Right lobe of liver (tissue), 4 donors: ENCODE data around the gene CDK2.

Experiments used
- POLR2A ChIP-seq: fragments of 450-650 bp; IDR thresholded peaks from one replicate; pipeline ENCODE4 v1.6.1; 2017; ENCODE audit warnings: antibody characterized with exemption, mild to moderate bottlenecking
- TF ChIP-seq, protein P1 (sequence below), 4 donors: fragments of 200-600 bp in 3 of 4; fragments of 450-650 bp in 1 of 4; IDR thresholded peaks; one replicate each; pipeline versions ENCODE4 v1.5.1 to v1.8.0; 2016 to 2022; ENCODE audit warnings: antibody characterized with exemption in 4 of 4, mild to moderate bottlenecking in 2 of 4
- donor health status: DM: no; HTN: no; CAD: no.
- donor health status: DM: no; HTN: no; CAD: no.
- donor health status: DM: no; HTN: yes; CAD: no.

DNA sequence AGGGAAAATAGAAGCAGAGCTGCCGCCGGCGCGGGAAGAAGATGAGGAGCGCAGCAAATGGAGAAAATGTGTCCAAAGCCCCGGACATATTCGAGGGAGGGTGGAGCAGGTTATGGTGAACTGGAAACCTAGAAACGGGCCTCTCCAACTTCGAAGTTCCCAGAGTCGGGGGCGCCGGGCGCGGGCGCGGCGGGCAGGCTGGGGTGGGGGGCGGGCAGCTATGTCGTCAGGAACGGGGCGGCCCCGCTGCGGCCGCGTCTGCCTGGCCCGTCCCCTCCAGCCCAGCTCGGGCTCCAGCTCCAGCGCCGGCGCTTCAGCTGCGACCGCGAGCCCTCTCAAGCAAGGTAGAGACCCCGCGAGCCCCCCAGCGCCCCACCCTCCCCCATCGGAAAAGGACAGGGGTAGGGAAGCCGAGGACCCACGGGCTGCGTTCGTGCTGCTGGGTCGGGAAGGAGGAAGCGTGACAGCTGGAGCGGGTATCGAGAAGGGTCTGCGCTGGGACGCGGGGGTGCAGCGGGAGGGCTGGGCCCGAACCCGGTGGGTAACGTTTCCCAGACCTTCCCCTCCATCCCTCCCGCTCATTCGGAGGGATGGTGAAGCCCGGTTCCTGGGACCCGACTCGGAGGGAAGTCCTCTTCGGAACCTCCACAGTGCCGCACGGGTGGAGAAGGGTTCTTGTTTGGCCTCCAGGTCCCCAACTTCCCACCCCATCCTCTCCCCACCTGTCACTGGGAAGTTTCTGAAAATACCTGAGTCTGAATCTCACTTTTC is 34.7 kb upstream of the CDK2 start:
- TF ChIP-seq, protein P1, sequence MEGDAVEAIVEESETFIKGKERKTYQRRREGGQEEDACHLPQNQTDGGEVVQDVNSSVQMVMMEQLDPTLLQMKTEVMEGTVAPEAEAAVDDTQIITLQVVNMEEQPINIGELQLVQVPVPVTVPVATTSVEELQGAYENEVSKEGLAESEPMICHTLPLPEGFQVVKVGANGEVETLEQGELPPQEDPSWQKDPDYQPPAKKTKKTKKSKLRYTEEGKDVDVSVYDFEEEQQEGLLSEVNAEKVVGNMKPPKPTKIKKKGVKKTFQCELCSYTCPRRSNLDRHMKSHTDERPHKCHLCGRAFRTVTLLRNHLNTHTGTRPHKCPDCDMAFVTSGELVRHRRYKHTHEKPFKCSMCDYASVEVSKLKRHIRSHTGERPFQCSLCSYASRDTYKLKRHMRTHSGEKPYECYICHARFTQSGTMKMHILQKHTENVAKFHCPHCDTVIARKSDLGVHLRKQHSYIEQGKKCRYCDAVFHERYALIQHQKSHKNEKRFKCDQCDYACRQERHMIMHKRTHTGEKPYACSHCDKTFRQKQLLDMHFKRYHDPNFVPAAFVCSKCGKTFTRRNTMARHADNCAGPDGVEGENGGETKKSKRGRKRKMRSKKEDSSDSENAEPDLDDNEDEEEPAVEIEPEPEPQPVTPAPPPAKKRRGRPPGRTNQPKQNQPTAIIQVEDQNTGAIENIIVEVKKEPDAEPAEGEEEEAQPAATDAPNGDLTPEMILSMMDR (IDR thresholded peaks at IDR 0.05): no peak
- TF ChIP-seq POLR2A: no peak
